ENCODE data around the gene KRT2. TPM values are rescaled to one million over a fixed set of nuclear protein-coding genes. Genes with fewer than 3 reads are reported as not detected.

KRT2 gene
- total and polyA plus RNA-seq, 10 of the 15 experiments (the other 5 are each of a cell fraction or from before 2014, with no cell fraction given), result 0.08 to 0.12 TPM; not detected in 8

GRCh38 chr12:52673217-52673616, 21.2 kb upstream of the KRT2 start (continued):
- TF ChIP-seq NKRF (conservative IDR thresholded peaks at IDR 0.05), result no peak
- TF ChIP-seq E4F1 (IDR thresholded peaks at IDR 0.05; ENCODE audit: borderline replicate concordance, partially characterized antibody), result no peak
- TF ChIP-seq EGR1 (IDR thresholded peaks at IDR 0.05; ENCODE audit: borderline replicate concordance in 1 of 2, low read depth in 2 of 2, low read length in 2 of 2), result no peak

GRCh38 chr12:52672321-52672933, 20.4 kb upstream of the KRT2 start:
- in situ Hi-C loops (cut with MboI), result no loop called here
- POLR2A ChIA-PET, result no interaction called here
- no peaks in the 10 kb centered on the region for H3K4me1 ChIP-seq (ENCODE audit: control insufficient read depth, insufficient read depth, low read length)
- RAD21 ChIA-PET (ENCODE audit: unreplicated experiment), result no interaction called here
- no peak overlapping the region for H3K4me3 ChIP-seq
- 0% methylated on average over 2 of the region's 2 CpGs for WGBS (ENCODE audit: insufficient coverage, insufficient replicate concordance, low lambda C conversion rate, missing lambda C conversion rate)
- no TSS peak for BruUV-seq (replicated peaks)
- CTCF ChIA-PET, result no interaction called here
- no peak for FAIRE-seq
- H3K4me2 ChIP-seq (ENCODE audit: control insufficient read depth, insufficient read depth), result no peak overlapping the region
- no peak for DNase-seq (ENCODE audit: low read depth, low spot score)
- no peak overlapping the region for H3K27ac ChIP-seq (ENCODE audit: control insufficient read depth, insufficient read depth)
- H3K9ac ChIP-seq (ENCODE audit: control insufficient read depth, insufficient read depth, low read length), result no peak overlapping the region
- H3K27me3 ChIP-seq (replicated peaks in 1 of 2; ENCODE audit: control insufficient read depth in 2 of 2, insufficient read depth in 2 of 2, low read length in 1 of 2), result no peaks in the 10 kb centered on the region; a peak in 1 of 4 replicates
- ATAC-seq, result no peak
- H4K20me1 ChIP-seq (ENCODE audit: control insufficient read depth, insufficient read depth), result no peaks in the 10 kb centered on the region
- intact Hi-C loops (cut with micrococcal nuclease; ENCODE audit: unreplicated experiment), result no loop called here
- H2AFZ ChIP-seq (ENCODE audit: control insufficient read depth, low read depth, low read length), result no peak overlapping the region
- H3K9me3 ChIP-seq (replicated peaks; ENCODE audit: control insufficient read depth, insufficient read depth, low read length), result no peaks in the 10 kb centered on the region
- H3K36me3 ChIP-seq (ENCODE audit: control insufficient read depth in 2 of 2, insufficient read depth in 2 of 2, low read length in 1 of 2), result no peaks in the 10 kb centered on the region
- SMC1A ChIA-PET (ENCODE audit: uncharacterized antibody, unreplicated experiment), result interaction anchor here (0.9 kb wide), 1 partner anchor 10 kb away, joined by 3 read pairs; no protein-coding TSS in a partner anchor
- H3K79me2 ChIP-seq (ENCODE audit: control insufficient read depth, insufficient read depth, low read length), result no peaks in the 10 kb centered on the region
- TF ChIP-seq NFXL1 (IDR thresholded peaks at IDR 0.05; ENCODE audit: borderline replicate concordance) (no peak), TCF3 (IDR thresholded peaks at IDR 0.05; ENCODE audit: borderline replicate concordance, insufficient read depth, low read depth, low read length) (no peak), NFYA (IDR thresholded peaks at IDR 0.05; ENCODE audit: borderline replicate concordance, low read depth, low read length) (no peak), MTA2 (IDR thresholded peaks at IDR 0.05; ENCODE audit: low read depth) (no peak), HDGF (IDR thresholded peaks at IDR 0.05) (no peak), EGR1 (IDR thresholded peaks at IDR 0.05; ENCODE audit: borderline replicate concordance in 1 of 2, low read depth in 2 of 2, low read length in 2 of 2) (no peak), EZH2 (IDR thresholded peaks at IDR 0.05; ENCODE audit: borderline replicate concordance, control insufficient read depth, low read depth, low read length) (no peak), ZNF217 (IDR thresholded peaks at IDR 0.05) (no peak), GATAD2B (conservative IDR thresholded peaks at IDR 0.05; ENCODE audit: low read depth) (no peak), KAT2A (conservative IDR thresholded peaks at IDR 0.05; ENCODE audit: control insufficient read depth, low read depth, low read length) (no peak)

All from GM12878 (cell line).